Spleen (tissue), 11 donors: ENCODE measurements around the gene SASH3. TPM values are rescaled to one million over a fixed set of nuclear protein-coding genes. Genes with fewer than 3 reads are reported as not detected.

Source experiments
- DNase-seq: peaks from one replicate; pipeline ENCODE4 v3.0.0-alpha.2; 2020
- H3K27ac ChIP-seq, 8 donors: fragments of 200-600 bp; sonication (generic) in 7 of 8; 1 replicate in 4 of 8; 2 replicates in 4 of 8; pipeline versions ENCODE4 v1.5.0 to v1.8.0; 2016 to 2021; ENCODE audit warnings: inconsistent platforms in 4 of 8, mild to moderate bottlenecking in 4 of 8, moderate library complexity in 1 of 8
- H3K27me3 ChIP-seq, 7 donors: fragments of 200-600 bp; sonication (generic) in 6 of 7; replicated peaks in 1 of 7; 1 replicate in 4 of 7; 2 replicates in 3 of 7; pipeline versions ENCODE4 v1.5.0 to v1.8.0; 2016 to 2021; ENCODE audit warnings: inconsistent platforms in 3 of 7, mild to moderate bottlenecking in 1 of 7
- H3K36me3 ChIP-seq, 6 donors: fragments of 200-600 bp; sonication (generic) in 5 of 6; 1 replicate in 4 of 6; 2 replicates in 2 of 6; pipeline versions ENCODE4 v1.5.0 to v1.8.0; 2016 to 2021; ENCODE audit warnings: inconsistent platforms in 2 of 6
- H3K4me1 ChIP-seq, 6 donors: fragments of 200-600 bp; sonication (generic) in 5 of 6; 1 replicate in 3 of 6; 2 replicates in 3 of 6; pipeline versions ENCODE4 v1.5.0 to v1.8.0; 2016 to 2021; ENCODE audit warnings: inconsistent platforms in 3 of 6
- H3K4me3 ChIP-seq, 8 donors: fragments of 200-600 bp; sonication (generic) in 7 of 8; 1 replicate in 4 of 8; 2 replicates in 4 of 8; pipeline versions ENCODE4 v1.5.0 to v1.8.0; 2016 to 2021; ENCODE audit warnings: inconsistent platforms in 4 of 8, mild to moderate bottlenecking in 4 of 8, moderate library complexity in 2 of 8
- H3K9me3 ChIP-seq, 8 donors: fragments of 200-600 bp; sonication (generic) in 7 of 8; 1 replicate in 4 of 8; 2 replicates in 4 of 8; pipeline versions ENCODE4 v1.5.0 to v1.8.0; 2016 to 2021; ENCODE audit warnings: inconsistent platforms in 4 of 8
- CTCF ChIP-seq, 11 experiments: fragments of 200-600 bp in 7 of 11; fragments of 450-650 bp in 4 of 11; sonication (generic) in 4 of 11; IDR thresholded peaks in 8 of 11; conservative IDR thresholded peaks in 3 of 11; 1 replicate in 7 of 11; 2 replicates in 4 of 11; pipeline versions ENCODE4 v1.4.0 to v1.8.0; 2016 to 2021; ENCODE audit warnings: antibody characterized with exemption in 11 of 11, inconsistent platforms in 4 of 11, mild to moderate bottlenecking in 1 of 11
- POLR2A ChIP-seq, 3 donors: fragments of 450-650 bp; IDR thresholded peaks; one replicate each; pipeline ENCODE4 v1.5.1; 2017; ENCODE audit warnings: antibody characterized with exemption in 3 of 3, mild to moderate bottlenecking in 1 of 3
- POLR2AphosphoS5 ChIP-seq, 3 donors: sonication (generic); formaldehyde crosslinking; IDR thresholded peaks; one replicate each; pipeline ENCODE4 v1.5.1; 2017; ENCODE audit warnings: antibody characterized with exemption in 3 of 3
- WGBS, 5 donors: extraction: QIAGEN DNeasy Blood & Tissue Kit in 3 of 5; methylation state at CpG; one replicate each; pipeline versions ENCODE4 v1.1.5 to v1.1.7; 2013 to 2018; 5-methylcytosine and 5-hydroxymethylcytosine counted together
- intact Hi-C: fragments of 100-400 bp; cut with DNase I; formaldehyde crosslinking; loops from one replicate; pipeline ENCODE4 v1.15.0; 2023; ENCODE audit warnings: low total_unique reads
- polyA plus RNA-seq, 3 donors: library from polyadenylated mRNA; stranded (reverse); fragments of 200-250 nt; gene quantifications; one replicate each; pipeline ENCODE4 v1.2.1, GENCODE V29; 2013
- total RNA-seq, 7 donors: library from RNA; depleted of rRNA in 3 of 7; stranded (reverse); fragments of >200 nt in 3 of 7; fragmentation: NEBNext Ultra II Directional in 4 of 7; extraction: Animal tissue kit (Norgen Biotek cat#: 25700) in 4 of 7; gene quantifications; one replicate each; pipeline versions ENCODE4 v1.1.0 to v1.2.1, GENCODE V29; 2016 to 2021
- donor health status: healthy with polysubstance abuse.
- donor health status: DM: no; HTN: no; CAD: no; lungs with moderate emphysema.
- donor health status: DM: no; HTN: no; CAD: no.
- donor health status: Bipolar disorder and iron deficiency.
- donor health status: healthy.
- donor health status: DM: no; HTN: no; CAD: no.
- donor health status: DM: yes; HTN: yes; CAD: no.

SASH3 gene
- total and polyA plus RNA-seq, 10 donors, result 111 to 204 (median 140) TPM

DNA sequence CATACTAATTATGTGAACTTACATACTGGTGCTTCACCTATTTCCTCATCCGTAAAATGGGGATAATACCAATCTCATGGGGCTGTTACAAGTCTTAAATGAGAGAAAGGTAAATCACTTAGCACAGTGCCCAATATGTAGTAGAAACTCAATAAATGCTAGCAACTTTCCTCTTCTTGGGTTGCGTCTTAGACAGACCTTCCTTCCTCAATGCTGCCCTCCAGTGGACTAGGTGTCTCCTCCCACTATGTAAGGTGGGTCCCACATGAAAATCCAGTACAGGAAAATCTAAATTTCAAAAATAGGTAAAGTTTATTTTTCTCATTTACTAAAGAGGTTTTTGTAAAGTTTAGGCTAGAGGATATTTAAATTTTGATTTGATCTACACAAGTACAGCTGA is 43.4 kb downstream of the SASH3 start:
- Histone ChIP-seq H3K36me3 (no peaks in the 10 kb centered on the region), H3K9me3 (no peaks in the 10 kb centered on the region), H3K4me1 (peaks cover 0 to 19% (median 0%) of the 10 kb centered on the region in 6 donors), H3K27ac (peak overlapping the region in 2 of 8 donors; percentile 44 to 68), H3K27me3 (no peaks in the 10 kb centered on the region), H3K4me3 (no peak overlapping the region)
- WGBS, 5 donors, result 39 to 54% (median 49%) methylated on average over 2 of the region's 2 CpGs
- DNase-seq, result no peak
- intact Hi-C loops, result loop anchor here (10.0 kb wide), 1 partner anchor 188 kb away; no protein-coding TSS in a partner anchor
- peak; percentile 40 to 73 (median 66) for TF ChIP-seq CTCF (IDR thresholded peaks at IDR 0.05 in 8 of 11, conservative IDR thresholded peaks at IDR 0.05 in 3 of 11)
- TF ChIP-seq POLR2A (IDR thresholded peaks at IDR 0.05), result no peak

GRCh38 chrX:129823522-129823921 is 43.8 kb downstream of the SASH3 start:
- Histone ChIP-seq H3K27me3 (no peaks in the 10 kb centered on the region), H3K36me3 (no peaks in the 10 kb centered on the region), H3K9me3 (no peaks in the 10 kb centered on the region), H3K27ac (peak overlapping the region in 3 of 8 donors; percentile 17 to 68 (median 44)), H3K4me1 (peaks cover 0 to 19% (median 0%) of the 10 kb centered on the region in 6 donors), H3K4me3 (no peak overlapping the region)
- 33 to 77% (median 67%) methylated on average over 5 to 6 of the region's 6 CpGs for WGBS, 5 donors
- intact Hi-C loops, result loop anchor here (10.0 kb wide), 1 partner anchor 189 kb away; no protein-coding TSS in a partner anchor
- DNase-seq, result no peak
- TF ChIP-seq POLR2AphosphoS5 (IDR thresholded peaks at IDR 0.05) (no peak), CTCF (IDR thresholded peaks at IDR 0.05 in 8 of 11, conservative IDR thresholded peaks at IDR 0.05 in 3 of 11) (peak in 3 of 11 experiments; percentile 8 to 19 (median 9)), POLR2A (IDR thresholded peaks at IDR 0.05) (no peak)

DNA sequence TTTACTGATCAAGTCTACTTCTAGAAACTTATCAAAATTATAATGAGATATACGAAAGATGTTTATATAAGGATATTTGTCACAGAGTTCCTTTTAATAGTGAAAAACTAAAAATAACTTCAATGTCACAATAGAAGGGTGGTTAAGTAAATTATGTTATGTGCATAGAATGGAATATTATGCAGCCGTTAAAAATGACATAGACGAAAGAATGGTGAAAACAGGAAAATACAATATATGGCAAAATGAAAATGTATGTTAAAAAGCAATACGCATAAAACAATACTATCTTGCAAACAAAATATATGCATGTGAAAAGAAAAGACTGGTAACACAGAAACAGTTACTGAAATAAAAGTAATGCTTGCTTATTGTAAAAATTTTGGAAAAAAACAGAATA is 44.9 kb downstream of the SASH3 start:
- WGBS, 5 donors, result 93 to 98% (median 95%) methylated on average over 4 of the region's 4 CpGs
- DNase-seq, result no peak
- TF ChIP-seq POLR2AphosphoS5 (IDR thresholded peaks at IDR 0.05) (no peak), CTCF (IDR thresholded peaks at IDR 0.05 in 8 of 11, conservative IDR thresholded peaks at IDR 0.05 in 3 of 11) (no peak), POLR2A (IDR thresholded peaks at IDR 0.05) (no peak)
- intact Hi-C loops, result loop anchor here (10.0 kb wide), 1 partner anchor 190 kb away; no protein-coding TSS in a partner anchor
- Histone ChIP-seq H3K4me3 (no peak overlapping the region), H3K36me3 (no peaks in the 10 kb centered on the region), H3K27ac (no peak overlapping the region), H3K9me3 (no peaks in the 10 kb centered on the region), H3K27me3 (no peaks in the 10 kb centered on the region), H3K4me1 (peaks cover 0 to 19% (median 0%) of the 10 kb centered on the region in 6 donors)

DNA sequence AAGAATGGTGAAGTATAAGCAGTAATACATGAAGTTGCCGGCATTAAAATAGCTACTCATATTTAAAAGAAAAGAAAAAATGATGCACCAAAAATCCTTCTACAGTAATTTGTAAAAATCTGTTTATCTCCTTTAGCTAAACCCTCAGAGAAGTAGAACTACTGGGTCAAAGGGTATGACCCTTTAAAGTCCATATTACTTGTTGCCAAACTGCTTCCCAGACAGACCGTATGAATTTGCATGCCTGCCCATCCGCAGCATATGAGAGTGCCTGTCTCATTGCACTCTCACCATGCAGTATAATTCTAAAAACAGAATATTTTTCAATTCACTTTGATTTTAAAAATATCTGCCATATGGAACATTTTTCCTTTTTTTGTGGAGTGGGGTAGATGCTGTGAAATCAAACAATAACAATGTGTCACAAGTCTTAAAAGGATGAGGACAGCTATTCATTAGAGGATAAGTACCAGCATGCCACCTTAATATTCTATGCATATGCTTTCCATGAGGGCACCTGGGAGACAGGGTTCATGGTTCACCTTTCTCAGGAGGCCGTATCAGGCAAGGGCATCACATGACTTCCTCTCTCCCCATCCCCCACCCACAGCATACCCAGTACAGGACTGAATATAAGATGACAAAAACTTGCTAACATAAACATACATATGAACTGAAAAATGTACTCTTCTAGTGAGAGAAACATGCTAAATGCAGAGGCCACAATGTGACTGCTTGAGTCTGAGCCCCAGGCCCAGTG is 46.2 kb downstream of the SASH3 start:
- intact Hi-C loops, result loop anchor here (10.0 kb wide), 1 partner anchor 191 kb away; no protein-coding TSS in a partner anchor
- Histone ChIP-seq H3K9me3 (no peaks in the 10 kb centered on the region), H3K4me1 (peaks cover 0 to 19% (median 0%) of the 10 kb centered on the region in 6 donors), H3K27ac (no peak overlapping the region), H3K27me3 (no peaks in the 10 kb centered on the region), H3K36me3 (no peaks in the 10 kb centered on the region), H3K4me3 (no peak overlapping the region)
- WGBS, 5 donors, result 58 to 64% (median 61%) methylated on average over 4 of the region's 4 CpGs
- no peak for TF ChIP-seq POLR2A (IDR thresholded peaks at IDR 0.05)
- TF ChIP-seq POLR2AphosphoS5 (IDR thresholded peaks at IDR 0.05), result no peak
- no peak for TF ChIP-seq CTCF (IDR thresholded peaks at IDR 0.05 in 8 of 11, conservative IDR thresholded peaks at IDR 0.05 in 3 of 11)
- no peak for DNase-seq
